NCI-H187 (cell line): ENCODE data around the gene DICER1.

ENCODE experiments used
- DNase-seq, 2 experiments: peaks; one replicate each; lab custom pipeline; 2025; lab: John Stamatoyannopoulos, UW

Gene DICER1

GRCh38 chr14:95037273-95037672 is 120.1 kb downstream of the DICER1 start:
- DNase-seq = no peak
